ENCODE measurements around the gene GLMN.

DNA sequence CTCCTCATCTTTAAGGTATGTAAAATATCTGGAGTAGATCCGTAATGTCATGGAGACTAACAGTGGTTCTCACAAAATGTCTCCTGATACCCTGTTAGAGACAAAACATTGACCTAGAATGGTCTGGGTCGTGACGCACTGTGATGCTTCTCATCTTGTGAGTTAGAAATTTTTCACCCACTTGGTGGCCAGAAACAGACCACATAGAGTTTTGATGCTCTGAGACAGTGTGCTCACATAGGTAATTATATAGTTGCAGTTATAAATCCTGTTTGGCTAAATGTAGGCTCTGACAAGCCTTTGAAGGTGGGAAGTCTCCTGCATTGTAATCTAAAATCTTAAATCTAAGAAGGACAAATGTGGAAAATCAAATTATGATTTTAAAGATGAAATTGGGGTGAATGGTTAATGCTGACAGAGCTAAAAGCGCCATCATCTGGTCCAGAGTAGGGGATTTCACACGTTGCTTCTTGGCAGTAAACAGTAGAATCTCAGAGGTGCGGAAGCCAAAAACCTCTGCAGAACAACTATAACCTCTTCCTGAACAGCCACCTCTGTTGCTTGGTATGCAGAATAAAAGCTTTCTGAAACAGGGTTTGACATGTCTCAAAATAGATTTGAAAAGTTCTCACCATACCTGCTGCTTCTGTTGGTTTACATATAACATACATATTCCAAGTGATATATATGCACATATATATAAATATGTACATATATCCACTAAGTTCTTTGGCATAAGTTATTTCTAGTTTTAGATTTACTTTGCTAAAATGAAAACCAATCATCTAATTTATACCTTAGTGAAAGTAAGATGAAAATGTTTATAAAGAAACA is 17.2 kb upstream of the GLMN start:
- TF ChIP-seq, protein P1, sequence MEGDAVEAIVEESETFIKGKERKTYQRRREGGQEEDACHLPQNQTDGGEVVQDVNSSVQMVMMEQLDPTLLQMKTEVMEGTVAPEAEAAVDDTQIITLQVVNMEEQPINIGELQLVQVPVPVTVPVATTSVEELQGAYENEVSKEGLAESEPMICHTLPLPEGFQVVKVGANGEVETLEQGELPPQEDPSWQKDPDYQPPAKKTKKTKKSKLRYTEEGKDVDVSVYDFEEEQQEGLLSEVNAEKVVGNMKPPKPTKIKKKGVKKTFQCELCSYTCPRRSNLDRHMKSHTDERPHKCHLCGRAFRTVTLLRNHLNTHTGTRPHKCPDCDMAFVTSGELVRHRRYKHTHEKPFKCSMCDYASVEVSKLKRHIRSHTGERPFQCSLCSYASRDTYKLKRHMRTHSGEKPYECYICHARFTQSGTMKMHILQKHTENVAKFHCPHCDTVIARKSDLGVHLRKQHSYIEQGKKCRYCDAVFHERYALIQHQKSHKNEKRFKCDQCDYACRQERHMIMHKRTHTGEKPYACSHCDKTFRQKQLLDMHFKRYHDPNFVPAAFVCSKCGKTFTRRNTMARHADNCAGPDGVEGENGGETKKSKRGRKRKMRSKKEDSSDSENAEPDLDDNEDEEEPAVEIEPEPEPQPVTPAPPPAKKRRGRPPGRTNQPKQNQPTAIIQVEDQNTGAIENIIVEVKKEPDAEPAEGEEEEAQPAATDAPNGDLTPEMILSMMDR (IDR thresholded peaks at IDR 0.05): no peak
- no peak for TF ChIP-seq ZFX (IDR thresholded peaks at IDR 0.05; ENCODE audit: borderline replicate concordance)
